Right lobe of liver (tissue), 4 donors: Measurements from ENCODE around the gene KRTAP9-2.
"Not testable (repeated sequence)": the region's sequence is repeated elsewhere in the genome, so short reads cannot be mapped to it uniquely, and the experiment has no call there.

ENCODE experiments used
- POLR2A ChIP-seq: fragments of 450-650 bp; IDR thresholded peaks from one replicate; pipeline ENCODE4 v1.6.1; 2017; ENCODE audit warnings: antibody characterized with exemption, mild to moderate bottlenecking
- TF ChIP-seq, protein P1 (sequence below), 4 donors: fragments of 200-600 bp in 3 of 4; fragments of 450-650 bp in 1 of 4; IDR thresholded peaks; one replicate each; pipeline versions ENCODE4 v1.5.1 to v1.8.0; 2016 to 2022; ENCODE audit warnings: antibody characterized with exemption in 4 of 4, mild to moderate bottlenecking in 2 of 4
- donor health status: DM: no; HTN: no; CAD: no.
- donor health status: DM: no; HTN: no; CAD: no.
- donor health status: DM: no; HTN: yes; CAD: no.

DNA sequence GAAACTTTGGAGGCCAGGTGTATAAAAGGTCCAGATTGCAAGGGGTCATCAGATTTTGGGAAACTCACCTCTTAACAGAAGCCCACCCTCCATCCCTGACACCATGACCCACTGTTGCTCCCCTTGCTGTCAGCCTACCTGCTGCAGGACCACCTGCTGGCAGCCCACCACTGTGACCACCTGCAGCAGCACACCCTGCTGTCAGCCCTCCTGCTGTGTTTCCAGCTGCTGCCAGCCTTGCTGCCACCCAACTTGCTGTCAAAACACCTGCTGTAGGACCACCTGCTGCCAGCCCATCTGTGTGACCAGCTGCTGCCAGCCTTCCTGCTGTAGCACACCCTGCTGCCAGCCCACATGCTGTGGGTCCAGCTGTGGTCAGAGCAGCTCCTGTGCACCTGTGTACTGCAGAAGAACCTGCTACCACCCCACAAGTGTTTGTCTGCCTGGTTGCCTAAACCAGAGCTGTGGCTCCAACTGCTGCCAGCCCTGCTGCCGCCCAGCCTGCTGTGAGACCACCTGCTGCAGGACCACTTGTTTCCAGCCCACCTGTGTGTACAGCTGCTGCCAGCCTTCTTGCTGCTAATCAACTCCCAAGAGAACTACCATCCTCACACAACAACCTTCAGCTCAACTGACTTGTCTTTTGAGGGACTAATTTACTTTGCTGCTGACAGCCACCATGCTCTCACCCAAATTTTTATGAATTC, 6.1 kb downstream of the KRTAP9-2 start, which contains the start of gene KRTAP9-3:
- TF ChIP-seq, protein P1, sequence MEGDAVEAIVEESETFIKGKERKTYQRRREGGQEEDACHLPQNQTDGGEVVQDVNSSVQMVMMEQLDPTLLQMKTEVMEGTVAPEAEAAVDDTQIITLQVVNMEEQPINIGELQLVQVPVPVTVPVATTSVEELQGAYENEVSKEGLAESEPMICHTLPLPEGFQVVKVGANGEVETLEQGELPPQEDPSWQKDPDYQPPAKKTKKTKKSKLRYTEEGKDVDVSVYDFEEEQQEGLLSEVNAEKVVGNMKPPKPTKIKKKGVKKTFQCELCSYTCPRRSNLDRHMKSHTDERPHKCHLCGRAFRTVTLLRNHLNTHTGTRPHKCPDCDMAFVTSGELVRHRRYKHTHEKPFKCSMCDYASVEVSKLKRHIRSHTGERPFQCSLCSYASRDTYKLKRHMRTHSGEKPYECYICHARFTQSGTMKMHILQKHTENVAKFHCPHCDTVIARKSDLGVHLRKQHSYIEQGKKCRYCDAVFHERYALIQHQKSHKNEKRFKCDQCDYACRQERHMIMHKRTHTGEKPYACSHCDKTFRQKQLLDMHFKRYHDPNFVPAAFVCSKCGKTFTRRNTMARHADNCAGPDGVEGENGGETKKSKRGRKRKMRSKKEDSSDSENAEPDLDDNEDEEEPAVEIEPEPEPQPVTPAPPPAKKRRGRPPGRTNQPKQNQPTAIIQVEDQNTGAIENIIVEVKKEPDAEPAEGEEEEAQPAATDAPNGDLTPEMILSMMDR (IDR thresholded peaks at IDR 0.05): not testable (repeated sequence)
- TF ChIP-seq POLR2A: not testable (repeated sequence)
